CD4-positive, alpha-beta T cell treated with Interferon gamma for 1 hour (primary cell): ENCODE data around the gene KRTAP10-6.
"Not testable (repeated sequence)": the region's sequence is repeated elsewhere in the genome, so short reads cannot be mapped to it uniquely, and the experiment has no call there.

Experiments used
- DNase-seq: peaks from one replicate; pipeline ENCODE4 v3.0.0-alpha.2; 2020

Gene KRTAP10-6

DNA sequence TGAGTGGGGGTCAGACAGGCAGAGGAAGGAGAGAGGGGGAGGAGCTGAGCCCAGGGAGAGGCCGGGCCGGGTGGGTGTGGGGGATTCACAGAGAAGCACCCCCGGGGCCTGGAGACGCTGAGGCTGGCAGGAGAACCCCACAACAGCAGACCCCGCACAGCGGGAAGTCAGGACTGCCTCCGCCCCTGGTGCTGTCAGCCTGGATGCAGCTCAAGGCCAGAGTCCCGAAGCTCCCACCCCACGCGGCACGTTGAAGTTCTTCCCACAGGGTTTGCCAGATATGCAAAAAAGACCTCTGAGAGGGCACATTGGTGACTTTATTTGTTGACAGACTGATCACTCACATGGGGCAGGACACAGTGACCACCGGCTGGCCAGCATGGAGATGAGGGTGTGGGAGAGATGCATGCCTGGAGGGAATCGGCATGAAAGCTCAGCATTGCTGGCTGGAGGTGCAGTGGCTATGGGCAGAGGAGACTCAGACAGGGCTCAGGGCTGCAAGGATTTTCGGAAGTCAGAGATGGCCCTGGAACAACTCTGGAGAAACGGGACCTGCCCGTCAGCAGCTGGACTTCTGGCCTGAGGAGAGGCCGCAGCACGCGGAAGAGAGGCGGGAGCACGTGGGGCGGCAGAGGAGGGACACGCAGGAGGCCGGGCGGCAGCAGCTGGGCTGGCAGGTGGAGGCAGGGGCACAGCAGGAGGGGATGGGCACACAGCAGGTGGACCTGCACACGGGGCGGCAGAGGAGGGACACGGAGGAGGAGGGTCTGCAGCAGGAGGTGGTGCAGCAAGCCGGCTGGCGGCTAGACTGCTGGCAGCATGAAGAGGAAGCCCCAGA, 34.6 kb downstream of the KRTAP10-6 start:
- DNase-seq = no peak

DNA sequence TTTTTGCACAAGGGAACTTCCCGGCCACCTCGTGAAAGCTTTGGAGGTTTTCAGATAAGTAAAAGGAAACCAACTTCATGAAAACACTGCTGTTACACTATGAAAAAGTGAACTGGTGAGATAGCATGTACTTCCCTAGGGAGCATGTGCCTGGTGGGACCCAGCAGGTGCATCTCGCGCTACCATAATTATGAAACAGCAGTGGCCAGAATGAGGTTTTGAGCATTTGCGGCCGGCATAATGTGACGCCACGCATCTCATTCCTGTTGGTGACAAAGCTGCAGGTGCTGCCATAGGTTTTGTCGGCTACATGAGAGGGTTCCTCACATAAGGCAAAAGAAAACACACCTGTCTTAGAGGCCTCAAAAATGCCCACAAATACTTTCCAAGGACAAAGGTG, 35.4 kb downstream of the KRTAP10-6 start:
- DNase-seq = no peak

DNA sequence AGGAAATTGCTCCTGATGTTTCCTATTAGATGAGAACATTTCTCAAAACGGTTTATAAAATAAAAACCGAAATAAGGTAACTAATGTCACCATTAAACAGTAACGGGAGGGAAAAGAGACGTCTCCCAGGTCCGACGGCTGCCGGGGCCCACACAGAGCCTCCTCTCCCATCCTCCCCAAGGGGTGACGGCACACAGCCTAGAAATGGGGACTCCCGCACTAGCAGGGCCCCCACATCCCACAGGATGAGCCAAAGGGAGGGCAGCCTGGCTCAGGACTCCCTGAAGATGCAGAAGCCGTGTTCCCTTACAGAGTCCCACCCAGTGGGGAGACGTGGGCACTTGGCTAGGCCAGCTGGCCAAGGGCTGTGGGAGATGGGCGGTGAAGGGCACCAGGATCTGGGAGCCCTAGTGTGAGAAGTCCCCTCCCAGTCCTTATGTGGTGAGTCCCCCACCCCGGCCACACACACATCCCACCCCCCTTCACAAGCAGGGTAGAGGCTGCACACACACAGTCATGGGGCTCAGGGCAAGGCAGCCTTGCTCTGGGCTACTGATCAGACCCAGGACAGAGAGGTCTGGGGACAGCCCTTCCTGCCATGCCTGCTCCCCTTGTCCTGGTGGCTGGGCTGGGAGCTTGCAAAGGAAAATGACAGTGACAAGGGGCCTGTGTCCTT, 37.0 kb downstream of the KRTAP10-6 start:
- no peak for DNase-seq

DNA sequence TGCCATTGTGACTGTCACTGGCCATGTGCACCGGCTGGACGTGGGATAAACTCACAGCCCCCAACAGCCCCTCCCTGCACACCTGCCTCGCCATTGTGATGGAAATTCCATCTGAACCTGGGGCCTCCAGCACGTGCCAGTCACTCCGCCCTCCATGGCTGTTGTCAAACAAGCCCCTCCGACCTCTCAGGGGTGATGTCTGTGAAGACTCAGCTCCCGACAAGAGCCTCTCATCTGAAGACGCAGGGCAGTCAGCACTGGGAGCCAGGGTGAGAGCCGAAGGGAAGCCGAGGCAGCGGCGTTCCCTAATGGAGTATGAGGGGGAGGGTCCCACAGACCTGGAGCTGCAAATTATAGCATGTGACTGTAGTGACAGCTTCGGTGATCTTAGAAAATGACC, 39.6 kb downstream of the KRTAP10-6 start:
- no peak for DNase-seq

DNA sequence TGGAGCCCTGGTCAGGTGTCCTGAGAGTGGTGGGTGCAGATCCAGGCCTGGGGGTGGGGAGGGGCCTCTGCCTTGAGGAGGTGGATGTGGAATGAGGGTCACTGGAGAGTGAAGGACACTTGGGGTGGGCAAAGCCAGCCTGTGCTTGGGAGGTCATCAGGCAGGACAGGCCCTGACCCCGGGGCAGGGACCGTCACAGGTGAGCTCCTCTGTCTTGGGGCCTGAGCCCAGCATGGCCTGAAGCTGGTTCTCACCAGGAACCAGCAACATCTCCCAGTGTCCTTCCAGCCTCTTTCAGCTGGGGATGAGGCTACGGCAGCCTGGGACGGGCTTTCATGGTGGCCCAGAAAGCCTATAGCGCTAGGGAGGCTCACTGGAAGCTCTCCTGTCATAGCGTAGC, 40.2 kb downstream of the KRTAP10-6 start:
- no peak for DNase-seq

DNA sequence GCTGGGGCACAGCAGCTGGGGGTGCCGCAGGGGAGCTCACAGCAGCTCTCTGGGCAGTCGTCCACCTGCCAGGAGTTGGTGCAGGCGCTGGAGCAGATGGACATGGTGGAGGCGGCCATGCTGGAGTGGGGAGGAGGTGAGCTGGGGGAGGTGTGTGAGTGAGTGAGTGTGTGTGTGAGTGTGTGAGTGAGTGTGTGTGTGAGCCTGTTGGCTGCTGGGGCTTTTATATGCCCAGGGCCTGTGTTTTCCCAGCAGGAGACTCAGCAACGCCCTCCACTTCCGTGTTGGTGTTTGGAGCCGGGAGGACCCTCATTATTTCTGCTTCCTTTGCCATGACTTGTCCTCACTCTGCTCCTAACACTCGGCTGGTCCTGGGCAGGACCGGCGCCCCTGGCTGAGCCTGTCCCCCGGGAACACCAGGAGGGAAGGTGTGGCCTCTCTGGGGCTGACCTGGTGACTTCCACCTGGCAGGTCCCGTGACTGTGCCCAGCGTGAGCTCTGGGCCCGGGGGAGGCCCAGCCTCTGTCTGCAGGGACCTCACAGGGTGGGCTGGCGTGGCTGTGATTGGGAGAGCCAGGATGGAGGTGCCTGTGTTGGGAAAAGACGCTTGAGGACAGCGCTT, 40.9 kb downstream of the KRTAP10-6 start, which contains the start of gene KRTAP10-2:
TSS of gene KRTAP10-2 (minus strand) at position 166 of the 622 bp plus-strand sequence. CDS start at position 119, 47 bp downstream.
- DNase-seq = no peak

DNA sequence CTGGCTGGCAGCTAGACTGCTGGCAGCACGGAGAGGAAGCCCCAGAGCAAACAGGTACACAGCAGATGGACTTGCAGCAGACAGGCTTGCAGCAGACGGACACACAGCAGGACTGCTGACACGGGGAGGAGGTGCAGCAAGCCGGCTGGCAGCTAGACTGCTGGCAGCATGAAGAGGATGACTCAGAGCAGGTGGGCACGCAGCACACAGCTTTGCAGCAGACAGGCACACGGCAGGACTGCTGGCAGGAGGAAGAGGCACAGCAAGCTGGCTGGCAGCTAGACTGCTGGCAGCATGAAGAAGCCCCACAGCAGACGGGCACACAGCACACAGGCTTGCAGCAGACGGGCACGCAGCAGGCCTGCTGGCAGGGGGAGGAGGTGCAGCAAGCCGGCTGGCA, 41.5 kb downstream of the KRTAP10-6 start:
- no peak for DNase-seq

DNA sequence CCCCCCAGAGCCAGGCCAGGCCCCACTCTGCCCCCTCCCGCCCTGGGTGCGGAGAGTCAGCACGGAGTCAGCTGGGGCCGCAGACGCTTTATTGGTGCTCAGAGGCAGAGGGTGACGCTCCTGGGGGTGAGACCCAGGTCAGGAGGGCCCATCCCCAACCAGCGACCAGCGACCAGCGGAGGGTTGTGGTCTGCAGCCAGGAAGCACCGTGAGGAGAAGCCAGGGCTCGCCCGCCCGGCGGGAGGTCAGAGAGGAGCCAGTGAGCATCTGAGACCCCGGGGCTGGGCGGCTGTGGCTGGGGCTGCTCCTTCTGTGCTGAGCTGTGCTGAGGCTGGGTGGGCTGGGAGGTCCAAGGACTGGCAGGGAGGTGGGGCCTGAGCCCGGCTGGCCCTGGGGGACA, 42.0 kb downstream of the KRTAP10-6 start:
- DNase-seq = not testable (repeated sequence)

DNA sequence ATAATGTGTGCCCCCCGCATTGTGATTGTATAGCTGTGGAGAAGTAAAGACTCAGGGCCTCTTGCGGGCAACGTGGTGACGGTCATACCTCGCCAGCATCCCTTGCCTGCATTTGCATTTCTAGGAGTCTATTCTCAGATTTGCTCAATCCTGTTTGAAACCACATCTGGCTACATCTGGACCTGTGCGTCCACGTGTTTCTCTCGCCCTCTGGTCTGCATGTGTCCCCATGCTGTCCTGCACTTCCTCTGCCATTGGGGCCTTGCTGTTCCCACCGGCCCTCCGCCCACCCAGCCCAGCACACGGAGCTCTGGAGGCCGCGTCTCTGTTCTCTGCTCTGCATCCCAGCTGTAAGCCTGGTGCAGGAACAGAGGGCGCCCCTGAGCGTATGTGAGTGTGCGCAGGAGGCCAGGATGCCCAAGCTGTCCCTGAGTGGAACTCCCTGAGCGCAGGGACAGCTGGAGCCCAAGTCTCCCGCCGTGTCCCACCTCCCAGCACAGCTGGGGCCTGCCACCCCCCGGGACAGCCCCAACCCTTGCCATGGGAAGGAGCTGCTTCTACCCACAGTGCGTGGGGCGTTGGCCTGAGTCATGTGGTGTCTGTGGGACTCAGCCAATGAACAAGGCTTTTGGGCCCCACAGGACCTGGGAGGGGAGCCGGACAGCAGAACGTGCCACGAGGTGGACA, 42.6 kb downstream of the KRTAP10-6 start:
- DNase-seq = no peak

DNA sequence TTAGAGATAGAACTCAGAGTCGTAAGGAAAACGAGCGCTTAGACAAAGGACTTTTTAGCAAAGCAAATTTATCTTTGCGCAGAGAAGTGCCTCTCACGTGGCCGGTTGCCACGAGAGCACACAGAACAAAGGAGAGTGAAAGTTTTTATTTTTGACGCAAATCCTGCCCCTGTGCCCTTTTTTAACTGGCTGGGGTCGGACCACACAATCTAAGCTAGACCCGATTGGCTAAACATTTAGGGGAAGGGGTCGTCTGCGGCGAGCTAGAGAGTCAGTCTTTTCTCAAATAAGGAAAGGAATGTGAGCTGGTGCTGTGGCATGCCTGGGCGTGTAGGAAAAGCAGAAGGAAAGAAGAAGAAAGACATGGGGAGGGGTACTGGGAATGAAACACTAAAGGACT, 43.4 kb downstream of the KRTAP10-6 start:
- DNase-seq = no peak

DNA sequence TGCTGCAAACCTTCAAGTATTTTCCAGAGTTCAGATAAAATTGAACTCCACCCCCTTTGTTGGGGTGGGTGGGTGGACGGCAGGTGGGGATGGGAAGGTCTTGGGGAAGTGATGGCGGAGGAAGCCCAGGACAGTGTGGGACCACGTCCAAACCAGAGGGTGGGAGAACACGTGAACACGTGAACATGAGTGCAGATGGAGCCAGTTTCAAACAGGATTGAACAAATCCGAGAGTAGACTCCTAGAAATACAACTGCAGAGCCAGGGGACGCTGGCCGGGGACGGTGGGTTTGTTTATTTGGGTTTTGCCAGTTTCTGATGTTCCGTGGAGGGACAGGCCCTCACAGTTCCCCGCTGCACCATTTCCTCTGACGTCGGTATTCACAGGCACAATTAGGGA, 43.9 kb downstream of the KRTAP10-6 start:
- DNase-seq = no peak

DNA sequence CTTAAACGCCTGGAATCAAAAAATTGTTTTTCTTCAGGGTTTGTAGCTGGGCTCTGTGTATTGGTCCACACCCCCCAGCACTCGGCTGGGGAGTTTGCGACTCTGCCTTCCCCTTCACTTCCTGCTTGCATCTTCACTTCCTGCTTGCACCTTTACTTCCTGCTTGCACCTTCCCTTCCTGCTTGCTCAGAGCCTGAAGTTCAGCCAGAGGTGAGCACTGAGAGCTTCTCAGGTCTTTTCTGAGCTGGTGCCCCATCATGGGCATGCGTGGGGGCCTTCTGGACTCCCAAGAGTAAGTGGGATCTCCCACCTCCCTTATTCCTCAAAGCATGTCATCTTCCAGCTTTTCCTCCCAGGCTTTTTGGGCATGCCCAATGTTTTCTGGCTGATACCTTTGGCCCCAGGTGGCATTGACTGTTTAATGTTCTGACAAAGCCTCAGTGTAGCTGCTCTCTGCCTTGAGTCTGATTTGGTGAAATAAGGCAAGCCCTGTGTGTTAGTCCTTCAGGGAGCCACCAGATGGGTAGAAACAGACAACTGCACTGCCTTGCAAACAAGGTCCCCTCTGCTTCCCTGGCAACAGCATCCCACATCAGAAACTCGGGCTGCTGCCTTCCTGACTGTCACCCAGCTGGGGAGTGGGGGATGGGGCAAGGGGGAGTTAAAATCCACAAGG, 44.5 kb downstream of the KRTAP10-6 start:
- peak; percentile 35 for DNase-seq

DNA sequence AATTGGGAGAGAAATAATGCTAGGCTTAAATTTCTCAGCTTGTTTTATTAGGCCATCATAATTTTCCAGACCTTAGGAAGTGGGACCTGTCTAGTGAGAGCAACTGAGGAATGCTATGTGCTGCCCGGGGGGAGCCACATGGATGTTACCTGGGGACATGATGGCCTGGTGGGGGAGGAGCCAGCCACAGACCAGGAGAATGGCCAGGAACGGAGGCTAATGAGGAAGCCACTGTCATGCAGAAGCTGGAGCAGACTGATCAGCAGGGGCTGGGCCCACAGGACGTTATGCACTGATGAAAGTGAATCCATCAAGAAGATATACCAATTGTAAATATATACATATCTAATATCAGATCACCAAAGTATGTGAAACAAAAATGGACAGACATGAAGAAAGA, 47.7 kb downstream of the KRTAP10-6 start:
- no peak for DNase-seq

DNA sequence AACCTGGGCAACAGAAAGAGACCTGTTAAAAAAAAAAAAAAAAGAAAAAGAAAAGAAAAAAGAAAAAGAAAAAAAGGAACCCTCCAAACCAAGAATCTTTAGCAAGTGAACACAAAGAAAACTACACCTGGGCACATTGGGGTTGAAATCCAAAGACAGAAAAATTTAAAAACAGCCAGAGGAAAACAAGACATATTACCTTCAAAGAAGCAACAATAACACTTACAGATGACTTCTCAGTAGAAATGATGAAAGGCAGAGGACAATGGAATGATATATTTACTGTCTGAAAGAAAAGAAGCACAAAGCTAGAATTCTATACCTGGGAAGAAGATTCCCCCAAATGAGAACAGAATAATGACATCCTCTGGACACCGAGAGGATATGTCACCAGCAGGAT, 49.6 kb downstream of the KRTAP10-6 start:
- no peak for DNase-seq
